Lung (tissue), 12 donors: ENCODE results near the gene ANO2. TPM values are rescaled to one million over a fixed set of nuclear protein-coding genes. Genes with fewer than 3 reads are reported as not detected.

Source experiments
- ATAC-seq: fragments of 200-7000 bp; cut with Tn5 transposase; one replicate; pipeline ENCODE4 v1.9.1; 2020; ENCODE audit warnings: moderate number of reproducible peaks; ENCODE audit not compliant: insufficient read depth, low FRiP score
- DNase-seq, 3 donors: peaks; one replicate each; pipeline ENCODE4 v3.0.0-alpha.2; 2013 to 2017
- H3K27ac ChIP-seq, 2 donors: one replicate each; pipeline ENCODE4 v1.5.1; 2013; ENCODE audit warnings: mild to moderate bottlenecking in 2 of 2, moderate library complexity in 2 of 2, control low read depth in 1 of 2, inconsistent platforms in 1 of 2, low read depth in 1 of 2, low read length in 1 of 2
- H3K27me3 ChIP-seq, 3 donors: one replicate each; pipeline ENCODE4 v1.5.1; 2013; ENCODE audit warnings: low read length in 2 of 3; ENCODE audit not compliant: control insufficient read depth in 3 of 3, insufficient read depth in 3 of 3
- H3K36me3 ChIP-seq, 4 donors: one replicate each; pipeline ENCODE4 v1.5.1; 2013; ENCODE audit warnings: low read length in 4 of 4, mild to moderate bottlenecking in 1 of 4, moderate library complexity in 1 of 4; ENCODE audit not compliant: control insufficient read depth in 4 of 4, insufficient read depth in 4 of 4
- H3K4me1 ChIP-seq, 5 donors: one replicate each; pipeline ENCODE4 v1.5.1; 2013; ENCODE audit warnings: low read length in 5 of 5, mild to moderate bottlenecking in 2 of 5, moderate library complexity in 1 of 5; ENCODE audit not compliant: control insufficient read depth in 5 of 5, insufficient read depth in 5 of 5
- H3K4me3 ChIP-seq: one replicate; pipeline ENCODE4 v1.5.1; 2013; ENCODE audit warnings: mild to moderate bottlenecking, control low read depth, moderate library complexity
- H3K9ac ChIP-seq, 2 donors: one replicate each; pipeline ENCODE4 v1.5.1; 2013; ENCODE audit warnings: low read length in 2 of 2, control low read depth in 1 of 2; ENCODE audit not compliant: insufficient read depth in 1 of 2
- H3K9me3 ChIP-seq, 4 donors: one replicate each; pipeline ENCODE4 v1.5.1; 2013; ENCODE audit warnings: low read length in 3 of 4, mild to moderate bottlenecking in 1 of 4, moderate library complexity in 1 of 4; ENCODE audit not compliant: control insufficient read depth in 4 of 4, insufficient read depth in 3 of 4
- WGBS, 2 donors: extraction: QIAGEN DNeasy Blood & Tissue Kit; methylation state at CpG; one replicate each; pipeline ENCODE4 v1.1.7; 2013; 5-methylcytosine and 5-hydroxymethylcytosine counted together
- polyA plus RNA-seq, 2 donors: library from polyadenylated mRNA; stranded (reverse); fragments of 200-250 nt; gene quantifications; one replicate each; pipeline ENCODE4 v1.2.1, GENCODE V29; 2013
- total RNA-seq, 2 donors: library from RNA; depleted of rRNA in 1 of 2; stranded (reverse); fragments of >200 nt in 1 of 2; gene quantifications; one replicate each; pipeline ENCODE4 v1.2.1, GENCODE V29; 2014 to 2021
- TF ChIP-seq, protein P1 (sequence below): IDR thresholded peaks from 2 replicates; pipeline ENCODE4 v1.5.1; 2012; ENCODE audit warnings: mild to moderate bottlenecking; ENCODE audit errors: control extremely low read depth, extremely low read depth
- donor health status: control.
- donor health status: control.
- donor health status: Bipolar disorder and iron deficiency.
- donor health status: healthy.
- donor health status: DM: yes; HTN: yes; CAD: no.

The ANO2 gene
- total and polyA plus RNA-seq, 4 donors = 5.9 to 11.3 (median 7.4) TPM

GRCh38 chr12:5925646-5926045, 19.4 kb downstream of the ANO2 start:
- no peak for DNase-seq
- Histone ChIP-seq H3K4me1 (peaks cover 0 to 4% (median 0%) of the 10 kb centered on the region in 5 donors), H3K9ac (no peak overlapping the region), H3K9me3 (no peaks in the 10 kb centered on the region), H3K27me3 (peaks cover 0 to 8% (median under 1%) of the 10 kb centered on the region in 3 donors), H3K27ac (no peak overlapping the region), H3K36me3 (no peaks in the 10 kb centered on the region), H3K4me3 (no peak overlapping the region)
- WGBS, 2 donors = 78 to 84% methylated on average over 9 of the region's 9 CpGs
- TF ChIP-seq, protein P1, sequence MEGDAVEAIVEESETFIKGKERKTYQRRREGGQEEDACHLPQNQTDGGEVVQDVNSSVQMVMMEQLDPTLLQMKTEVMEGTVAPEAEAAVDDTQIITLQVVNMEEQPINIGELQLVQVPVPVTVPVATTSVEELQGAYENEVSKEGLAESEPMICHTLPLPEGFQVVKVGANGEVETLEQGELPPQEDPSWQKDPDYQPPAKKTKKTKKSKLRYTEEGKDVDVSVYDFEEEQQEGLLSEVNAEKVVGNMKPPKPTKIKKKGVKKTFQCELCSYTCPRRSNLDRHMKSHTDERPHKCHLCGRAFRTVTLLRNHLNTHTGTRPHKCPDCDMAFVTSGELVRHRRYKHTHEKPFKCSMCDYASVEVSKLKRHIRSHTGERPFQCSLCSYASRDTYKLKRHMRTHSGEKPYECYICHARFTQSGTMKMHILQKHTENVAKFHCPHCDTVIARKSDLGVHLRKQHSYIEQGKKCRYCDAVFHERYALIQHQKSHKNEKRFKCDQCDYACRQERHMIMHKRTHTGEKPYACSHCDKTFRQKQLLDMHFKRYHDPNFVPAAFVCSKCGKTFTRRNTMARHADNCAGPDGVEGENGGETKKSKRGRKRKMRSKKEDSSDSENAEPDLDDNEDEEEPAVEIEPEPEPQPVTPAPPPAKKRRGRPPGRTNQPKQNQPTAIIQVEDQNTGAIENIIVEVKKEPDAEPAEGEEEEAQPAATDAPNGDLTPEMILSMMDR = no peak
- no peak for ATAC-seq

GRCh38 chr12:5924342-5924741, 20.7 kb downstream of the ANO2 start:
- Histone ChIP-seq H3K36me3 (no peaks in the 10 kb centered on the region), H3K4me1 (peaks cover 0 to 4% (median 0%) of the 10 kb centered on the region in 5 donors), H3K27me3 (peaks cover 0 to 8% (median 0%) of the 10 kb centered on the region in 3 donors), H3K9me3 (no peaks in the 10 kb centered on the region), H3K9ac (no peak overlapping the region), H3K4me3 (no peak overlapping the region), H3K27ac (no peak overlapping the region)
- WGBS, 2 donors = 69 to 80% methylated on average over 7 of the region's 7 CpGs
- DNase-seq (no peak), ATAC-seq (no peak)
- TF ChIP-seq, protein P1 = no peak

DNA sequence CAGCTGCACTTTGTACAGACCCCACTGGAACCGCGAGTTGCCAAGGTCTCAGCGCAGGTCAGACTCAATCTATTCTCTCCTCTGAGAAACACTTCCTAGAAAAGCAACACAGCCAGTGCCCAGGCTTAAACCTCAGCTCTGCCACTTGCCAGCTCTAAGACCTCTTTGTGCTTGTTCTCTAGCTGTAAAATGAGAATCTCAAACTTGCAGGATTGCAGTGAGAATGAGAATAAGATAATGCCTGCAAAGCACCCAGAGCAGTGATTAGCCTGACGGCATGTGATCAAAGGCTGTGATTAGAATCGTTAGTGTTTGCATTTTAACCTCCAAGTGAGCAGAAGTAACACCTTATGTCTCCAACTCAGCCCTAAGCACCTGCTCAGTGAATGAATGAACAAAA, 21.3 kb downstream of the ANO2 start:
- 48 to 75% methylated on average over 5 of the region's 5 CpGs for WGBS, 2 donors
- Histone ChIP-seq H3K27me3 (peaks cover 0 to 8% (median 0%) of the 10 kb centered on the region in 3 donors), H3K9me3 (no peaks in the 10 kb centered on the region), H3K9ac (no peak overlapping the region), H3K4me1 (peaks cover 0 to 4% (median 0%) of the 10 kb centered on the region in 5 donors), H3K36me3 (no peaks in the 10 kb centered on the region), H3K27ac (no peak overlapping the region), H3K4me3 (no peak overlapping the region)
- ATAC-seq (no peak), DNase-seq (no peak)
- TF ChIP-seq, protein P1 = no peak

DNA sequence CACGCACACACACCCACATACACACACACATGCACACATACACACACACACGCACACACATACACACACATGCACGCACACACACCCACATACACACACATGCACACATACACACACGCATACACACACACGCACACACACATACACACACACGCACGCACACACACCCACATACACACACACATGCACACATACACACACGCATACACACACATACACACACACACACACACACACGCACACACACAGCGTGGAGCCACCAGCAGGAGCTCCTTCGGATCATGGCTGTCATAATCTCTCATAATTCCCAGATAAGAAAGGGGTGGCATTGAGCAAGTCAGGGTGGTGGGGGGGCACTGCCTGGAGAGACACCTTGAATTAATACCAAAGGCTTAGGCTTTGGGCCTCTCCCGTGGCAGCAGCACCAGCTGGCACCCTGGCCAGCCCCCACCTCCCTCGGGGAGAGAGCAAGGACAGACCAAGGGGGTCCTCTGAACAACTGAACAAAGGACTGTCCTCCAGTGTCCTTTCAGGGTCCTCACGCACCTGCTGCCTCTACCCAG, 21.9 kb downstream of the ANO2 start:
- TF ChIP-seq, protein P1 = no peak
- DNase-seq (no peak), ATAC-seq (no peak)
- H3K4me1 ChIP-seq = peaks cover 0 to 4% (median 0%) of the 10 kb centered on the region in 5 donors
- H3K9ac ChIP-seq = no peak overlapping the region
- H3K36me3 ChIP-seq = no peaks in the 10 kb centered on the region
- WGBS, 2 donors = 71 to 74% methylated on average over 10 to 14 of the region's 14 CpGs
- no peak overlapping the region for H3K4me3 ChIP-seq
- no peaks in the 10 kb centered on the region for H3K9me3 ChIP-seq
- H3K27ac ChIP-seq = no peak overlapping the region
- peaks cover 0 to 8% (median 0%) of the 10 kb centered on the region in 3 donors for H3K27me3 ChIP-seq
